Naive thymus-derived CD8-positive, alpha-beta T cell (primary cell): Measurements from ENCODE around the gene SNX1. TPM values are rescaled to one million over a fixed set of nuclear protein-coding genes. Genes with fewer than 3 reads are reported as not detected.
A peak's percentile ranks its signal among the peaks of the same experiment; 100 is the strongest.

ENCODE experiments used
- ATAC-seq, 2 donors: fragments of 150-1000 bp; cut with Tn5 transposase in 1 of 2; sonication (Bioruptor Pico), chemical (Tn5 transposase) in 1 of 2; 1 replicate in 1 of 2; 2 replicates in 1 of 2; pipeline ENCODE4 v1.10.0; 2021; ENCODE audit warnings: mild to moderate bottlenecking in 2 of 2, moderate library complexity in 2 of 2
- POLR2A ChIA-PET: fragments of 350-600 bp; sonication (Branson Sonifier 250); formaldehyde crosslinking; loops from one replicate; lab custom pipeline; 2021; ENCODE audit warnings: antibody characterized with exemption; lab: Charles Lee
- DNase-seq, 10 donors: peaks; one replicate each; pipeline versions ENCODE4 v3.0.0 to v3.0.0-alpha.2; 2020 to 2022
- H3K27ac Mint-ChIP-seq, 10 donors: one replicate each; pipeline ENCODE4 v1.8.0; 2020 to 2022; ENCODE audit warnings: mild to moderate bottlenecking in 10 of 10, mixed read lengths in 10 of 10, moderate library complexity in 4 of 10, inconsistent platforms in 1 of 10
- H3K27me3 Mint-ChIP-seq, 5 donors: one replicate each; pipeline ENCODE4 v1.8.0; 2021 to 2022; ENCODE audit warnings: mixed read lengths in 5 of 5
- H3K36me3 Mint-ChIP-seq, 3 donors: one replicate each; pipeline ENCODE4 v1.8.0; 2020 to 2022; ENCODE audit warnings: mixed read lengths in 3 of 3, mild to moderate bottlenecking in 2 of 3, inconsistent platforms in 1 of 3
- H3K4me1 Mint-ChIP-seq, 4 donors: one replicate each; pipeline ENCODE4 v1.8.0; 2021 to 2022; ENCODE audit warnings: mixed read lengths in 4 of 4
- H3K4me3 Mint-ChIP-seq, 10 donors: one replicate each; pipeline ENCODE4 v1.8.0; 2020 to 2022; ENCODE audit warnings: mild to moderate bottlenecking in 10 of 10, mixed read lengths in 10 of 10, moderate library complexity in 6 of 10, inconsistent platforms in 1 of 10
- H3K9me3 Mint-ChIP-seq, 9 donors: one replicate each; pipeline ENCODE4 v1.8.0; 2020 to 2022; ENCODE audit warnings: mixed read lengths in 9 of 9, mild to moderate bottlenecking in 3 of 9, inconsistent platforms in 1 of 9, moderate library complexity in 1 of 9
- polyA plus RNA-seq, 3 donors: library from polyadenylated mRNA; unstranded; fragments of 300-500 nt; fragmentation: Illumina TruSeq; gene quantifications; one replicate each; pipeline ENCODE4 v1.2.3, GENCODE V29; 2021
- total RNA-seq, 8 experiments: library from RNA in 2 of 8; stranded (reverse) in 2 of 8; gene quantifications; one replicate each; pipeline ENCODE4 v1.2.3 and lab custom pipeline; 2021 to 2026

Gene SNX1
- total and polyA plus RNA-seq, 5 experiments from 2014 or later = 42.7 to 143 (median 72.6) TPM

- peaks cover 0 to 42% (median 6%) of the 10 kb centered on the region in 3 donors for H3K36me3 Mint-ChIP-seq
- H3K27me3 Mint-ChIP-seq = no peaks in the 10 kb centered on the region
- no peaks in the 10 kb centered on the region for H3K9me3 Mint-ChIP-seq
- peaks cover under 1 to 4% (median 3%) of the 10 kb centered on the region in 4 donors for H3K4me1 Mint-ChIP-seq
- DNase-seq (no peak), ATAC-seq (no peak)
- POLR2A ChIA-PET = interaction anchor here (2.3 kb wide), 1 partner anchor 10 kb away, joined by 7 read pairs; no protein-coding TSS in a partner anchor
- H3K4me3 Mint-ChIP-seq = no peak overlapping the region
- H3K27ac Mint-ChIP-seq = peak overlapping the region in 1 of 10 donors; percentile 25
These were observed 48.4 kb downstream of the SNX1 start for GRCh38 chr15:64144192-64144564.

DNA sequence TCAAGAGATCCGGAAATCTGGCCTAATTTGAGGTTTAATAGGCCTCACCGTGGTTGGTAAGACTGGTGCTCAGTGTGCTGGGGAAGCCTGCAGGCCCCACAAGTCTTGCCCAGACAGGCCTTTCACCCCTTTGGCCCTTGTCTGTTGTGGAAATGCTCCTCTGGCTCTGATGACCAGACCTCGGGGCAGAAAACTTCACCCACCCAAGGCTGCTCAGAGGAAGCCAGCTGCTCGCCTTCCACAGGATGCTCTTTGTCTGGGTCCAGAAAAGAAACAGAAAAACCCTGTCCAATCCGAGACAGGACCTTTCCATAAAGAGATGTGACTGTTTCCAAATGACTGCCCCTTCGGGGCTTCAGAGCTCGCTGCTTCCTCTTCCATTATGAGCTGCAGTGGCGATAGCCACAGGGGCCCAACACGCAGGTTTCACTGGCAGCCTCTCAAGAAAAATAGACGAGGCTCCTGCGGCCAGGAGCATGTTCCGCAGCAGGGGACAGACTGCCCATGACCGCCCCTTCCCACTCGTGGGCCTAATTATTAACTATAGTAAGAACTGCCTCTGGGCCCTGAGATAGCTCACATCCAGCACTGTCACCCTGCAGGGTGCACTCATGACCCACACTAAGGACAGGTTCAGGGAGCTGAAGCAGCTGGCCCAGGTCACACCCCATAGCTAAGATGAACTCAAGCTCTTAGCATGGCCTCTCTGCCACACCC is 48.9 kb downstream of the SNX1 start:
- Mint-ChIP-seq H3K27ac (peak overlapping the region in 2 of 10 donors; percentile 24 to 59), H3K36me3 (peaks cover 0 to 40% (median 6%) of the 10 kb centered on the region in 3 donors), H3K4me3 (no peak overlapping the region), H3K27me3 (no peaks in the 10 kb centered on the region), H3K4me1 (peaks cover 6 to 9% (median 7%) of the 10 kb centered on the region in 4 donors), H3K9me3 (no peaks in the 10 kb centered on the region)
- no peak for DNase-seq
- POLR2A ChIA-PET = interaction anchor here (2.3 kb wide), 1 partner anchor 9 kb away, joined by 7 read pairs; no protein-coding TSS in a partner anchor
- ATAC-seq = no peak

DNA sequence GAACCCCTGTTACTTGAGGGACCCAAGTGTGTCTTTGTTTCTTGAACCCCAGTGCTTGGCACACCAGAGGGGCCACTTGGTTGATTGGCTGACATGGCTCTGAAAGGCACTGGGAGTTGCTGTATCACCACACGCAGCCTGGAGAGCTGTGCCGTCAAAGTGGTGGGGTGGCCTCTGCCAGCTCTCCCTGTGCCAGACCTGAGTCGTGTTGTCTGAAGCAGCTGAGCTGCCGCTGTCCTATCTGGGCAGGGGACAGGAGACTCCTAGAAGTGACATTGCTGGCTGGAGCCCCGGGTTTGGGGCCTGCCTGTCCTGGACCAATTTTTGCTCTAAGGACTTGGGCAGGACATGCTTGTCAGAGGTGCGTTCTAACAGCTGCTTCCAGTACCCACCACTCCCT is 50.3 kb downstream of the SNX1 start:
- POLR2A ChIA-PET = no interaction called here
- Mint-ChIP-seq H3K9me3 (no peaks in the 10 kb centered on the region), H3K27me3 (peaks cover 0 to 3% (median 0%) of the 10 kb centered on the region in 5 donors), H3K4me1 (peaks cover 12 to 21% (median 17%) of the 10 kb centered on the region in 4 donors), H3K27ac (no peak overlapping the region), H3K36me3 (peaks cover 0 to 33% (median 6%) of the 10 kb centered on the region in 3 donors), H3K4me3 (no peak overlapping the region)
- ATAC-seq (no peak), DNase-seq (no peak)

- DNase-seq (no peak), ATAC-seq (no peak)
- H3K36me3 Mint-ChIP-seq = peaks cover 0 to 28% (median 6%) of the 10 kb centered on the region in 3 donors
- H3K27ac Mint-ChIP-seq = no peak overlapping the region
- H3K9me3 Mint-ChIP-seq = no peaks in the 10 kb centered on the region
- H3K4me3 Mint-ChIP-seq = no peak overlapping the region
- POLR2A ChIA-PET = interaction anchor here (1.2 kb wide), 1 partner anchor 16 kb away, joined by 4 read pairs; no protein-coding TSS in a partner anchor
- peaks cover 0 to 4% (median 0%) of the 10 kb centered on the region in 5 donors for H3K27me3 Mint-ChIP-seq
- peaks cover 10 to 22% (median 20%) of the 10 kb centered on the region in 4 donors for H3K4me1 Mint-ChIP-seq
These were observed 50.7 kb downstream of the SNX1 start for GRCh38 chr15:64146520-64146884.

- POLR2A ChIA-PET = interaction anchor here (1.2 kb wide), 1 partner anchor 15 kb away, joined by 4 read pairs; no protein-coding TSS in a partner anchor
- H3K9me3 Mint-ChIP-seq = no peaks in the 10 kb centered on the region
- H3K36me3 Mint-ChIP-seq = peaks cover 0 to 23% (median 5%) of the 10 kb centered on the region in 3 donors
- ATAC-seq = no peak
- no peak overlapping the region for H3K4me3 Mint-ChIP-seq
- peaks cover 10 to 22% (median 20%) of the 10 kb centered on the region in 4 donors for H3K4me1 Mint-ChIP-seq
- H3K27me3 Mint-ChIP-seq = peaks cover 0 to 4% (median 0%) of the 10 kb centered on the region in 5 donors
- no peak for DNase-seq
- peak overlapping the region in 1 of 10 donors; percentile 47 for H3K27ac Mint-ChIP-seq
These were observed 51.3 kb downstream of the SNX1 start for GRCh38 chr15:64146885-64147681.

- Mint-ChIP-seq H3K36me3 (peaks cover 0 to 16% (median 2%) of the 10 kb centered on the region in 3 donors), H3K27ac (no peak overlapping the region), H3K4me3 (no peak overlapping the region), H3K27me3 (peaks cover 0 to 7% (median 0%) of the 10 kb centered on the region in 5 donors), H3K9me3 (no peaks in the 10 kb centered on the region), H3K4me1 (peaks cover 10 to 29% (median 28%) of the 10 kb centered on the region in 4 donors)
- POLR2A ChIA-PET = interaction anchor here (0.6 to 3.8 kb wide), 3 partner anchors 14 to 1095 kb away, joined by 4 to 20 read pairs (median 5); partner anchors contain the start of gene PPIB
- DNase-seq (no peak), ATAC-seq (no peak)
These were observed 52.4 kb downstream of the SNX1 start for GRCh38 chr15:64148168-64148567.

DNA sequence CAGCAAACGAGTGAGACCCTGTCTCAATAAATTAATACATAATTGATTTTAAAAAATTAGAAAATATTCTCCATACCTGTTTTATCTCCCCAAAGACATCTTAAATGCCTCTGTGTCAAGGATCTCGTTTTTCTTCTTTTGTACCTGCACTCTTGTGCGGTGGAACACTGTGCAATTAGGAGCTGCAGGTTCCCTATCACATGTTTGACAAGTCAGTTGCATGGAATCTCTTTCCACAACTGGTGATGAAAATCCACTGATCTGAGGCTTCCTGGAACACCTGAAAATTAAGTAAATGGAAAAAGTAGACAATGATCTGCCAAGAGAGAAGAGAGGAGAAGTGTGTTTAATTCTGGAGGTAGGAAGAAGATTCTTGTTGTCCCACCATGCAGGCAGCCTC is 52.8 kb downstream of the SNX1 start:
- Mint-ChIP-seq H3K9me3 (no peaks in the 10 kb centered on the region), H3K36me3 (peaks cover 0 to 12% (median 2%) of the 10 kb centered on the region in 3 donors), H3K27ac (no peak overlapping the region), H3K27me3 (peaks cover 0 to 10% (median 1%) of the 10 kb centered on the region in 5 donors), H3K4me3 (no peak overlapping the region), H3K4me1 (peaks cover 12 to 34% (median 32%) of the 10 kb centered on the region in 4 donors)
- DNase-seq (no peak), ATAC-seq (no peak)
- POLR2A ChIA-PET = interaction anchor here (0.6 to 3.8 kb wide), 3 partner anchors 14 to 1095 kb away, joined by 4 to 20 read pairs (median 5); partner anchors contain the start of gene PPIB

GRCh38 chr15:64149424-64149823 is 53.6 kb downstream of the SNX1 start:
- Mint-ChIP-seq H3K27ac (peak overlapping the region in 5 of 10 donors; percentile 1 to 35 (median 10)), H3K9me3 (no peaks in the 10 kb centered on the region), H3K36me3 (peaks cover 0 to 12% (median 2%) of the 10 kb centered on the region in 3 donors), H3K4me1 (peaks cover 14 to 39% (median 35%) of the 10 kb centered on the region in 4 donors), H3K27me3 (peaks cover 0 to 10% (median 1%) of the 10 kb centered on the region in 5 donors), H3K4me3 (peak overlapping the region in 7 of 10 donors; percentile 9 to 63 (median 38))
- no peak for DNase-seq
- POLR2A ChIA-PET = interaction anchor here (1.6 to 3.8 kb wide), 2 partner anchors 13 to 54 kb away, joined by 5 to 20 read pairs; partner anchors contain the start of genes PPIB and SNX1
- no peak for ATAC-seq

DNA sequence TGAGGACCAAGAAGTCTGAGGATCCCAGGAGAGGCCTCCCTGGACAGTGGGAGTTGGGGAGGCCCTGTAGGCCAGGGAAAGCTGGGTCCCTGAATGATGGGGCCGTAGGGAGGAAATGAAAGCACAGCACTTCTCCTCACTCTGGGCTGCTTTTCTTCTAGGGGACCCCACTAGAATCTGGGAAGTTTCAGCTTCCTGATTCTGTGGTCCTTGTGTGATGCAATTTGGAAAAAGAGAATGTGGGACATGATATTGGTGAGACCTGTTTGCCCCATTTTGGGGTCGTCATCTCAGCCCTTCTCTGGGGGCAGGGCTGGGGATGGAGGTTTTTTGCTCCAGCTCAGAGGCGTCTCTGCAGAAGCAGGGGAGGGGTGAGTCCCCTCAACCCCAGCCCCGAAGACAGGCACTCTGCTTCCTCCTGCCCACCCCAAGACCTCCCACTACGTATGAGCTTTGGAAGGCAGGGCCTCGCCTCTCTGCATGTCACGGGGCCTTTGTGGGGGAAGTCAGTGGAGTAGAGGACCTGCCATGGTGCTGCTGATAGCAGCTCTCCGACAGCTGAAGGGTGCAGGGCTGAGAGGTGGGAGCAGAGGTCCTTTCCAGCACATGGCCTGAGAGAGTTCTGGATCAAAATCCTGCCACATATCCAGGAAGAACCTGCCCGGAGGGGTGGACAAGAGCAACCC is 54.3 kb downstream of the SNX1 start:
- peaks cover 0 to 9% (median 0%) of the 10 kb centered on the region in 3 donors for H3K36me3 Mint-ChIP-seq
- no peaks in the 10 kb centered on the region for H3K9me3 Mint-ChIP-seq
- H3K27ac Mint-ChIP-seq = peak overlapping the region in 4 of 10 donors; percentile 10 to 43 (median 26)
- peak overlapping the region in 9 of 10 donors; percentile 9 to 63 (median 45) for H3K4me3 Mint-ChIP-seq
- POLR2A ChIA-PET = interaction anchor here (1.6 to 3.8 kb wide), 2 partner anchors 13 to 55 kb away, joined by 5 to 20 read pairs; partner anchors contain the start of genes PPIB and SNX1
- ATAC-seq = no peak
- H3K27me3 Mint-ChIP-seq = peaks cover 0 to 10% (median 1%) of the 10 kb centered on the region in 5 donors
- no peak for DNase-seq
- peaks cover 14 to 40% (median 35%) of the 10 kb centered on the region in 4 donors for H3K4me1 Mint-ChIP-seq

DNA sequence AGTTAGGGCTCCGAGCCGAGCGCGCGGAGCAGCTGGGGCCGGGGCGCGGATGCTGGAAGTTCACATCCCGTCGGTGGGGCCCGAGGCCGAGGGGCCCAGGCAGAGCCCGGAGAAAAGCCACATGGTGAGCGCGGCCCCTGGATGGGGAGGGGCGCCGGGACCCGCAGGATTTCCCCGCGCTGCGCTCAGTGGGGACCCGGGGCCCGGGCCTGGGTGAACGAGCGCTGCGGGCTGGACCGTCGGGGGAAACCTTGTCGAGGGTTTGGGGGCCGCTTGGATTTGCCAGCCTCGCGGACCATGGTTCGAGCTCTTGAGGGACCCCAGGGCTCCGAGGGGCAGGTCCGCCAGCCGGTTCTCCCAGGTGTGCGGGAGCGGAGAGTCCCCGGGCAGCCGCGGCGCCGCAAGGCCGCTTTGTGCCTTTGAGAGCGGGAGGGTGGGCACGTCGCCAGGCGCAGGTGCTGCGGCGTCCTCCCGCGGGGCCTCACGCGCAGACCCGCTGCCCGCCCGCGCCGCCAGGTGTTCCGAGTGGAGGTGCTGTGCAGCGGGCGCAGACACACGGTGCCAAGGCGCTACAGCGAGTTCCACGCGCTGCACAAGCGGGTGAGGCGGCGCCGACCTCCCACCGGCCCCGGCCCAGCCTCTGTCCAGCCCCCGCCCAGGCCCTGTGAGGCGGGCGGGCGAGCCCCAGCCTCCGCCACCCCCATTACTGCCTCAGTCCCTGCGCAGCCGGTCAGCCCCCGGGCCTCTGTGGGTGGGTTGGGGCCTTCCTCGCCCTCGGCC is 56.1 kb downstream of the SNX1 start, which contains the start of gene SNX22:
TSS of gene SNX22 (plus strand) at position 5 of the 780 bp plus-strand sequence. CDS start at position 50, 45 bp downstream.
- Mint-ChIP-seq H3K4me1 (peaks cover 14 to 46% (median 37%) of the 10 kb centered on the region in 4 donors), H3K27me3 (peaks cover 0 to 10% (median 1%) of the 10 kb centered on the region in 5 donors), H3K4me3 (peak within 1 kb of the TSS; percentile 58 to 92 (median 78)), H3K36me3 (peaks cover 0 to 24% (median 3%) of the 10 kb centered on the region in 3 donors), H3K27ac (peak within 1 kb of the TSS in 3 of 10 donors; percentile 27 to 83 (median 40)), H3K9me3 (no peaks in the 10 kb centered on the region)
- POLR2A ChIA-PET = interaction anchor here (1.1 to 3.8 kb wide), 3 partner anchors 10 to 57 kb away, joined by 3 to 38 read pairs (median 20); partner anchors contain the start of gene PPIB
- peak in 6 of 10 donors; percentile 23 to 43 (median 36) for DNase-seq
- peak; percentile 38 to 43 for ATAC-seq
